GM19099 (cell line): ENCODE measurements around the gene GPR62.

Source experiments
- POLR2A ChIP-seq: IDR thresholded peaks from 3 replicates; pipeline ENCODE4 v1.6.1; 2011; ENCODE audit warnings: low read depth; ENCODE audit not compliant: insufficient read length; ENCODE audit errors: extremely low read depth

Gene GPR62

DNA sequence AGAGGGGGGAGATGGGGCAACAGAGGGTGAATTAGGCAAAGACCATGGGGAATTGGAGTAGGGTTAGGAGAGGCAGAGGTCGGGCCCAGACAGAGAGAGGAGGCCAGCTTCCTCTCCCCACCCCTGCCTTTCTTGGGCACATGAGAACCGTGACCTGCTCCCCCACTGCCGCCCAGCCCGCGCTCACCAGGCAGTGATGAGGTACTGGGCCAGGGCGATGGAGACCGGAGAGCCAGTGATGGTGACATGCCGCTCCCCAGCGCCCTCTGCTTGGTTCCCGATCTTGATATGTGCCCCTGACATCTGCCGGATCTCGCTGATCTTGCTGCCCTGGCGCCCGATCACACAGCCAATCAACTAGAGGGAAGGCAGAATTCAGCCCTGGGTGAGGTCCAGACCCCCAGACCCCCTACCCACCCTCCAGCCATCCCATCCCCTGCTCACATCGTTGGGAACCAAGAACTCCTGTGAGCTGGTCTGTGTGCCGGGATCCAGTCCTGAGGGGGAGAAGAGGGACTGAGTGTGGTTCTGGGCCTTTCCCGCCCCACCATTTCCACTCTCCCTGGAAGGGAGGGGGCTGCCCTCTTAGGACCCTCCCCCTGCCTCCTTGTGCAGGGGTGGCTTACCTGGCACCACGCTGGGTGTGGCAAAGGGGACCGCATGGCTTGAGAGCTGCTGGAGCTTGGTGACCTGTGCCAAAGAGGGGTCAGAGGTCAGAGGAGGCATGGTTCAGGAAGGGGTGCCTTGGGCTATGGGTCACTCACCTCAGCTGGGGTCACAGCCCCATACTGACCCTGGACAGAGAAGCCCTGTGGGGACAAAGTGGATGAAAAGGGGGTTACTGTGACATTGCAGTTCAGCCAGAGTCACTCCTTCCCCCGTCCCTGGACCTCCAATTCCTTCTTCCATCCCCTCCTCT, 3.7 kb downstream of the GPR62 start:
- no peak for TF ChIP-seq POLR2A

DNA sequence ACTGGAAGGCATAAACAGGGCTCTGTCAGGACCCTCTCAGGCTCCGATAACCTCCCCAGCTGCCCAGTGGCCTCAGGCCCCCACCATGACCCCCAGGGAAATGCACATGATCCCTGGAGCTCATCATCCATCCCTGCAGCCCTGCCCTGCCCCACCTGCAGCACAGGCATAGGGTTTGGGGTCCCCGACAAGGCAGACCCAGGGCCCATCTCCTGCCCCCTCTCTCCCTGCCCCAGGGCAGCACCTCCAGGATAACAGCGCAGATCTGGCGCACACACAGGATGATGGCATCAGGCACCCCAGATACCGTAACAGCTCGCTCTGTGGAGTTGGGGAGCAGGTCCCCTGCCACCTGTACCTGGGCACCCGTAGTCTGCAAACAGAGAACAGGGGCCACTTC, 4.5 kb downstream of the GPR62 start:
- TF ChIP-seq POLR2A = no peak

DNA sequence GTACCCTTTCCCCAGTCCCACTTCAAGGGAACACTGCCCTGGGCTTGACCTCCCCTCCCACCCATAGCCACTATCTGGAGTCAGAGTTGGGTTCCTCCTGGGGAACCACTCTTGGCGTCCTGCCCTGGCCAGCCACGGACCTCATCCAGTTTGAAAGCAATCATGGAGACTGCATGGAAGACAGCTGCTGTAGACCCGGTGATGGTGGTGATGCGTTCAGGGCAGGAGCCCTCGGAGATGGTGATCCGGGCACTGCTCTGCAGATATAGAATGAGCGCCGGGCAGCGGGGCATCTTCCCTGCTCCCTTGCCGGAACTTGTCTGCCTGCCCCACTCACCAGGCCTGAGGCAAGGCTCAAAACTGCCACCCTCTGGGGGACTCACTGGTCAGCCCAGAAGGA, 5.2 kb downstream of the GPR62 start:
- no peak for TF ChIP-seq POLR2A

- no peak for TF ChIP-seq POLR2A
Measured at GRCh38 chr3:51961011-51961410, 5.8 kb downstream of the GPR62 start.

DNA sequence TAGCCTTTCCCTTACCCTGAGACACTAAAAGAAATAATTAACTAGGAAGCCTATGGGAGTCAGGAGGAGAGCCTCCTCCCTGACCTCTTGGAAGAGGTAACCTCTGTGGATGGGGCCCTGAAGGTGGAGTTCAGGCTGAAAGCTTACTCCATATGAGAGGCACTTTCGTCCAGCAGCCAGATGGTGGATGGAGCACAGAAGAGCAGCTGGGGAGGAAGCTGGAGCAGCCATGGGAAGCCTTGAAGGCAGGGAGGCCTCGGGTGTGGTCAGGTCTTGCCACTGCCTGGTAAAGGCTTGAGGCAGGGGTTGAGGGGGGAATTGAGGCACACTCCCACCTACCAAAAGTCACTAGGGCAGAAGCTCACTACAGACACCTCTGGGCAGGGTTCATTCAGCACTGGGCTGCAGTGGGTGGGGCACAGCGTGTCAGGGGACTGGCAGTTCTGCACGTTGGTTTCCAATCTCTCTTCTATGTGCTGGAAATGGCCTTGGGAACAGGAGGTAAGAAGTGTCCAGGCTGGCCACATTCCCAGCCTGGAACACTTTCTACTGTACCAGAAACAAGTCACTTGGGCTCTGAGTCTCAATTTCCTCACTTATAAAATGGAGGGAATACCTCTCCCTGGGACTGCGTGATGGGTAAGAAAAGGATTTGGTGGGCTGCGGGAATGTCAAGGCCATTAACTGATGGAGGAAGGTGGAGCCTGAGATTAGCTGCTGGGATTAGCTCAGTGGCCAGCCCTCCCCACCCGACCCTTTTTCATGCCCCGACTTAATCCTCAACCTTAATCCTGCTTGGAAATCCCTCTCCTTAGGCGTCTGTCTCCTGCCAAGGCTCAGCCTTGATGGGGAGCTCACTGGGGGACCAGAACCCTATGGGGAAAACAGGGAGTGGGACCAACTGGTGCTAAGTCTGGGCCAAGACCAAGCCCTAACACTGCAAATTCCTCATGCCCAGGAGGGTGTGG, 6.7 kb downstream of the GPR62 start:
- TF ChIP-seq POLR2A = no peak

GRCh38 chr3:51962854-51963530, 7.8 kb downstream of the GPR62 start:
- no peak for TF ChIP-seq POLR2A

- no peak for TF ChIP-seq POLR2A
Measured at GRCh38 chr3:51963951-51964451, 8.8 kb downstream of the GPR62 start.

DNA sequence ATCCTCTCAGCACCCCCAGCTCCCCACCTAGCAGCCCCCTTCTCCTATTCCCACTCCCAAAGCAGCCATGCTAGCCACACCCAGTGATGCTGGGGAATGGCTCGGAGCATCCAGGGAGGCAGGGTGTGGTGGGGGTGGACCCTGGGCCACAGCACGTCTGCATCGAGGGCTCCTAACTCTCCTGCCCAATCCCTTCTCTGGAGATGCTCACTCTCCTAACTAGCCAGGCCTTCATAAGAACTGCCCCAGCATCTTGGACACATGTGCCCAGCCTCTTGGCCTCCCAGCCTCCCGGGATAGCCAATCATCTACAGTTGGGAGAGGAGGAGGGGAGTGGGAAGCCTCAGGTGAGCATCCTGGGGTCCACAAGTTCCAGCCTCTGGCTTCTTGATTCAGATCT, 9.3 kb downstream of the GPR62 start:
- TF ChIP-seq POLR2A = no peak

DNA sequence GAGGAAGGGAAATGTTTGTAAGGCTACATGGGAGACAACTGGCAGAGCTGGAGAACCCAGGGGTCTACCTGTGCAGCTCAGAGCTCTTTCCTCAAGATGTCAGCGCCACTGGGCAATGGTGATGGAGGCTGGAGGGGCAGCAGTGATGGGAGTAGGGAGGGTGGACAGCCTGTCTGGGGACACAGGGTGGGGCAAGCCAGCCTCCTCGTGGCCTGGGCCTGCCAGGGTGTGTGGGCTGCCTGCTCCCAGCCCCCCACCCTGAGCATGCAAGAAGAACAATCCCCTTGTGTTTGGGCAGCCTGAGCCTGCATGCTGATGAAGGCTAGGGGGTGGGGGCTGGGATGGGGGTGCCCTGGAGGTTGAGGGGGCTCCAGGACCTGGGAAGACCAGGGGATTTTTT, 10.8 kb downstream of the GPR62 start:
- no peak for TF ChIP-seq POLR2A

DNA sequence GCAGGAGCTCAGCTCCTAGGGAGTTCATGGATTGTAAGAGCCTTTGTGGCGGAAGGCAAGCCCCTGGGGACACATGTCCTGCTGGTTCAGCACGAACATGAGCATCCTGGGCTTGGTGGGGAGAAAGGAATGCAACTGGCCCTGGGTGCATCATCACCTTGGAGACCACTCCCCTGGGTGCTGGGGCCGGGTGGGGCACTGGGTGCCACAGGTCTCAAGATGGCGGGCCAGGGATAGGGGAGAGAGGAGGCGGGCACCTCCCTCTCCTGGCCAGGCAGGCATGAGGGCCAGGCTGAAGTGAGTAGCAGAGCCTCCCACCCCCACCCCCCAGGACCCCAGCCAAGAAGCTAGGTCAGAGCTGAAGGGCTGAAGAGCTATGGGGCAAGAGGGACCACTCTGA, 11.3 kb downstream of the GPR62 start:
- TF ChIP-seq POLR2A = no peak

GRCh38 chr3:51966922-51967383, 11.8 kb downstream of the GPR62 start:
- no peak for TF ChIP-seq POLR2A

DNA sequence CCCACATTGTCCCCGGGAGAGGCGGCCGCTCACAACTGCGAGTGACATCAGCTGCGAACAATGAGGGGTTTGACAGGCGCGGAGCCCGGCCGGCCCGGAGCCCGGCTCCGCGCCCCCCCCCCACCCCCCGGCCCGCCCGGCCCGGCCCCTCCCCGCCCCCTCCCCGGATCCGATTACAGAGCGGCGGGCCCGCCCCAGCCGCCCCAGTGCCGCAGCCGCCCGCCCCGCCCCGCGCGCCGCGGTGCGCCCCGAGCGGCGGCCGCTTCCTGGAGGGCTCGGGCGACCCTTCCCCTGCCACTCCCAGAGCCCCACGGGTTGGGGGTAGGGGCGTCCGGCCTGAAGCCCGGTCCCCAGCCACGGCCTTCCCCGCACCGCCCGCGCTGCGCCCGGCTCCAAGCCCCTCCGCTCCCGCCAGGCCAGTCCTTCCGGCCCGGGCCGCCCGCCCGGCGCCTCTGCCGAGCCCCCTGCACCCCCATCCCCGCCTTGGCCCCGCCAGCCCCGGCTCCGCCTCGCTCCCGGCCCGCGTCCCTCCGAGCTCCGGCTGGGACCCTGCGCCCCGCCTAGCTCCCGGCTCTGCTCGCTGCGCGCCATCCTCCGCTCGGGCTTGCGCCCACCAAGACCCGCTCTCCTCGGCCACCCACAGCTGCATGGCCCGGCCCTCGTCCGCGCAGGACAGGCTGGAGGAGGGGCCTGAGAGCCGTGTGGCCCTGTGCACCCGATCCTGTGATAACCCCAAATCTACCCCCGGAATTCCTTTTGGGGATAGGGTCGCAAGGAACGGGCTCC, 12.4 kb downstream of the GPR62 start, which contains the start of gene PCBP4:
Gene PCBP4, minus strand, starts transcription at position 71 of the 786 bp plus-strand sequence. CDS start 6,214 bp downstream, outside the sequence.
- no peak for TF ChIP-seq POLR2A

DNA sequence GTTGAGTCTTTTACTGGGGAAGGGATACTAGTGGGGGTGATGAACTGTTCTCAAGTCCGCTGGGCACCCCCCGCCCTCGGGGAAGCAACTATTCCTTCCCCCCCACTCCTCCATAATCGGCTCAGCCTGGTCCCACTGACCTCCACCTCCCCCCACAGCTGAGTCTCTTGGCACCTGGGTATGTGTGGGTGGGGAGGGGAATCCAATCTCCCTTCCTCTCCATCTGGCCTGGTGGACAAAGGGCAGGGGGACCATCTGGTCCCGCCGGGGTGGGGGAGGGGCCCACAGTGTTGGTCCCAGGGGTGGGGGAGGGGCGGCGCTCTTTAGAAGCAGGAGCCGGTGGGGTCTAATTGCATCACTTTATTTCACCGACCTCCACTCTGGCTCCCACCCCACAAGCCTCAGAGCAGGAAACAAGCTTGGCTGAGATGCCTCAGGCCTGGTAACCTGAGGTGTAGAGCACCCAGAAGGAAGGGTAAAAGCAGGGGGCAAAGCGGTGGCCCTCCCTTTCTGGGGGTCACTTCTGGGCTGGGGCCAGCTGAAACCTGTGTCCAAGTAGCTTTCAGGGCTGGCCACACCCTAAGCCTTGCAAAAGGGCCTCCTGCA, 13.1 kb downstream of the GPR62 start:
- no peak for TF ChIP-seq POLR2A
